ENCODE measurements around the gene RAPGEF5.

The RAPGEF5 gene

GRCh38 chr7:22338411-22338810 is 18.5 kb downstream of the RAPGEF5 start:
- TF ChIP-seq SUZ12 (IDR thresholded peaks at IDR 0.05; ENCODE audit: extremely low read depth, insufficient read depth, insufficient read length) (no peak), ZNF274 (IDR thresholded peaks at IDR 0.05; ENCODE audit: low read depth, low read length) (no peak), YY1 (IDR thresholded peaks at IDR 0.05; ENCODE audit: insufficient read depth, insufficient read length) (no peak)
- Histone ChIP-seq H3K9ac (ENCODE audit: insufficient read length, low read depth) (no peak overlapping the region), H3K36me3 (ENCODE audit: insufficient read depth, insufficient read length, low read length) (no peaks in the 10 kb centered on the region), H3K4me3 (ENCODE audit: insufficient read length, low read depth) (no peak overlapping the region), H3K4me1 (ENCODE audit: insufficient read depth, insufficient read length) (no peaks in the 10 kb centered on the region), H3K9me3 (ENCODE audit: insufficient read depth, low read length) (peaks cover 12% of the 10 kb centered on the region; the same call in 1 of the 2 replicates), H3K27me3 (ENCODE audit: insufficient read depth, insufficient read length) (no peaks in the 10 kb centered on the region)
- no peak for DNase-seq (ENCODE audit: low read depth, low spot score)

- no peak for TF ChIP-seq ZNF274 (IDR thresholded peaks at IDR 0.05; ENCODE audit: low read depth, low read length)
- no peak overlapping the region for H3K9ac ChIP-seq (ENCODE audit: insufficient read length, low read depth)
- DNase-seq (ENCODE audit: low read depth, low spot score) = no peak
- no peaks in the 10 kb centered on the region for H3K36me3 ChIP-seq (ENCODE audit: insufficient read depth, insufficient read length, low read length)
- no peaks in the 10 kb centered on the region for H3K9me3 ChIP-seq (ENCODE audit: insufficient read depth, low read length)
- no peak overlapping the region for H3K4me3 ChIP-seq (ENCODE audit: insufficient read length, low read depth)
- no peaks in the 10 kb centered on the region for H3K4me1 ChIP-seq (ENCODE audit: insufficient read depth, insufficient read length)
- H3K27me3 ChIP-seq (ENCODE audit: insufficient read depth, insufficient read length) = no peaks in the 10 kb centered on the region
These were observed 23.2 kb downstream of the RAPGEF5 start for GRCh38 chr7:22333680-22334141.

- H3K4me3 ChIP-seq (ENCODE audit: insufficient read length, low read depth) = no peak overlapping the region
- TF ChIP-seq ZNF274 (IDR thresholded peaks at IDR 0.05; ENCODE audit: low read depth, low read length) = no peak
- no peak for TF ChIP-seq YY1 (IDR thresholded peaks at IDR 0.05; ENCODE audit: insufficient read depth, insufficient read length)
- no peak for TF ChIP-seq SUZ12 (IDR thresholded peaks at IDR 0.05; ENCODE audit: extremely low read depth, insufficient read depth, insufficient read length)
- no peaks in the 10 kb centered on the region for H3K4me1 ChIP-seq (ENCODE audit: insufficient read depth, insufficient read length)
- no peaks in the 10 kb centered on the region for H3K9me3 ChIP-seq (ENCODE audit: insufficient read depth, low read length)
- DNase-seq (ENCODE audit: low read depth, low spot score) = no peak
- no peak overlapping the region for H3K9ac ChIP-seq (ENCODE audit: insufficient read length, low read depth)
- no peaks in the 10 kb centered on the region for H3K36me3 ChIP-seq (ENCODE audit: insufficient read depth, insufficient read length, low read length)
- H3K27me3 ChIP-seq (ENCODE audit: insufficient read depth, insufficient read length) = no peaks in the 10 kb centered on the region
These were observed 24.5 kb downstream of the RAPGEF5 start for GRCh38 chr7:22332461-22332870.

GRCh38 chr7:22331704-22332103 is 25.2 kb downstream of the RAPGEF5 start:
- TF ChIP-seq YY1 (IDR thresholded peaks at IDR 0.05; ENCODE audit: insufficient read depth, insufficient read length) (no peak), SUZ12 (IDR thresholded peaks at IDR 0.05; ENCODE audit: extremely low read depth, insufficient read depth, insufficient read length) (no peak), ZNF274 (IDR thresholded peaks at IDR 0.05; ENCODE audit: low read depth, low read length) (no peak)
- Histone ChIP-seq H3K36me3 (ENCODE audit: insufficient read depth, insufficient read length, low read length) (no peaks in the 10 kb centered on the region), H3K4me3 (ENCODE audit: insufficient read length, low read depth) (no peak overlapping the region), H3K9ac (ENCODE audit: insufficient read length, low read depth) (no peak overlapping the region), H3K4me1 (ENCODE audit: insufficient read depth, insufficient read length) (no peaks in the 10 kb centered on the region), H3K27me3 (ENCODE audit: insufficient read depth, insufficient read length) (no peaks in the 10 kb centered on the region), H3K9me3 (ENCODE audit: insufficient read depth, low read length) (no peaks in the 10 kb centered on the region)
- DNase-seq (ENCODE audit: low read depth, low spot score) = no peak

- no peak for DNase-seq (ENCODE audit: low read depth, low spot score)
- TF ChIP-seq ZNF274 (IDR thresholded peaks at IDR 0.05; ENCODE audit: low read depth, low read length) (no peak), YY1 (IDR thresholded peaks at IDR 0.05; ENCODE audit: insufficient read depth, insufficient read length) (no peak), SUZ12 (IDR thresholded peaks at IDR 0.05; ENCODE audit: extremely low read depth, insufficient read depth, insufficient read length) (no peak)
- H3K4me1 ChIP-seq (ENCODE audit: insufficient read depth, insufficient read length) = no peaks in the 10 kb centered on the region
- no peaks in the 10 kb centered on the region for H3K27me3 ChIP-seq (ENCODE audit: insufficient read depth, insufficient read length)
- H3K4me3 ChIP-seq (ENCODE audit: insufficient read length, low read depth) = no peak overlapping the region
- no peak overlapping the region for H3K9ac ChIP-seq (ENCODE audit: insufficient read length, low read depth)
- no peaks in the 10 kb centered on the region for H3K9me3 ChIP-seq (ENCODE audit: insufficient read depth, low read length)
- no peaks in the 10 kb centered on the region for H3K36me3 ChIP-seq (ENCODE audit: insufficient read depth, insufficient read length, low read length)
These were observed 26.1 kb downstream of the RAPGEF5 start for GRCh38 chr7:22330903-22331302.

GRCh38 chr7:22329816-22330524 is 27.0 kb downstream of the RAPGEF5 start:
- no peaks in the 10 kb centered on the region for H3K36me3 ChIP-seq (ENCODE audit: insufficient read depth, insufficient read length, low read length)
- no peaks in the 10 kb centered on the region for H3K27me3 ChIP-seq (ENCODE audit: insufficient read depth, insufficient read length)
- no peaks in the 10 kb centered on the region for H3K9me3 ChIP-seq (ENCODE audit: insufficient read depth, low read length)
- no peak overlapping the region for H3K9ac ChIP-seq (ENCODE audit: insufficient read length, low read depth)
- TF ChIP-seq SUZ12 (IDR thresholded peaks at IDR 0.05; ENCODE audit: extremely low read depth, insufficient read depth, insufficient read length) (no peak), YY1 (IDR thresholded peaks at IDR 0.05; ENCODE audit: insufficient read depth, insufficient read length) (no peak), ZNF274 (IDR thresholded peaks at IDR 0.05; ENCODE audit: low read depth, low read length) (no peak)
- no peak overlapping the region for H3K4me3 ChIP-seq (ENCODE audit: insufficient read length, low read depth)
- no peak for DNase-seq (ENCODE audit: low read depth, low spot score)
- H3K4me1 ChIP-seq (ENCODE audit: insufficient read depth, insufficient read length) = no peaks in the 10 kb centered on the region

- Histone ChIP-seq H3K9ac (ENCODE audit: insufficient read length, low read depth) (no peak overlapping the region), H3K9me3 (ENCODE audit: insufficient read depth, low read length) (no peaks in the 10 kb centered on the region), H3K36me3 (ENCODE audit: insufficient read depth, insufficient read length, low read length) (no peaks in the 10 kb centered on the region), H3K4me3 (ENCODE audit: insufficient read length, low read depth) (no peak overlapping the region), H3K4me1 (ENCODE audit: insufficient read depth, insufficient read length) (no peaks in the 10 kb centered on the region), H3K27me3 (ENCODE audit: insufficient read depth, insufficient read length) (no peaks in the 10 kb centered on the region)
- DNase-seq (ENCODE audit: low read depth, low spot score) = no peak
- no peak for TF ChIP-seq SUZ12 (IDR thresholded peaks at IDR 0.05; ENCODE audit: extremely low read depth, insufficient read depth, insufficient read length)
- TF ChIP-seq YY1 (IDR thresholded peaks at IDR 0.05; ENCODE audit: insufficient read depth, insufficient read length) = no peak
- TF ChIP-seq ZNF274 (IDR thresholded peaks at IDR 0.05; ENCODE audit: low read depth, low read length) = no peak
These were observed 30.8 kb downstream of the RAPGEF5 start for GRCh38 chr7:22326181-22326580.

Measured in NT2/D1 (cell line).